ENCODE measurements around the gene YWHAB. TPM values are rescaled to one million over a fixed set of nuclear protein-coding genes. Genes with fewer than 3 reads are reported as not detected.

Gene YWHAB
- total and polyA plus RNA-seq, 3 donors from 2014 or later, result 106 to 127 (median 125) TPM

GRCh38 chr20:44943828-44944227 lies 58.3 kb downstream of the YWHAB start:
- TF ChIP-seq, protein P1, sequence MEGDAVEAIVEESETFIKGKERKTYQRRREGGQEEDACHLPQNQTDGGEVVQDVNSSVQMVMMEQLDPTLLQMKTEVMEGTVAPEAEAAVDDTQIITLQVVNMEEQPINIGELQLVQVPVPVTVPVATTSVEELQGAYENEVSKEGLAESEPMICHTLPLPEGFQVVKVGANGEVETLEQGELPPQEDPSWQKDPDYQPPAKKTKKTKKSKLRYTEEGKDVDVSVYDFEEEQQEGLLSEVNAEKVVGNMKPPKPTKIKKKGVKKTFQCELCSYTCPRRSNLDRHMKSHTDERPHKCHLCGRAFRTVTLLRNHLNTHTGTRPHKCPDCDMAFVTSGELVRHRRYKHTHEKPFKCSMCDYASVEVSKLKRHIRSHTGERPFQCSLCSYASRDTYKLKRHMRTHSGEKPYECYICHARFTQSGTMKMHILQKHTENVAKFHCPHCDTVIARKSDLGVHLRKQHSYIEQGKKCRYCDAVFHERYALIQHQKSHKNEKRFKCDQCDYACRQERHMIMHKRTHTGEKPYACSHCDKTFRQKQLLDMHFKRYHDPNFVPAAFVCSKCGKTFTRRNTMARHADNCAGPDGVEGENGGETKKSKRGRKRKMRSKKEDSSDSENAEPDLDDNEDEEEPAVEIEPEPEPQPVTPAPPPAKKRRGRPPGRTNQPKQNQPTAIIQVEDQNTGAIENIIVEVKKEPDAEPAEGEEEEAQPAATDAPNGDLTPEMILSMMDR (IDR thresholded peaks at IDR 0.05), result no peak
- TF ChIP-seq POLR2A (IDR thresholded peaks at IDR 0.05), result no peak
- intact Hi-C loops (cut with DNase I; ENCODE audit: low total_unique reads), result no loop called here
- Histone ChIP-seq H3K27me3 (no peaks in the 10 kb centered on the region), H3K4me1 (peaks cover 29% of the 10 kb centered on the region), H3K27ac (no peak overlapping the region), H3K9me3 (no peaks in the 10 kb centered on the region), H3K4me3 (no peak overlapping the region), H3K36me3 (ENCODE audit: low read depth, missing control alignments) (no peaks in the 10 kb centered on the region)
- no peak for DNase-seq
- 90 to 93% methylated on average over 4 of the region's 4 CpGs for WGBS, 2 donors

DNA sequence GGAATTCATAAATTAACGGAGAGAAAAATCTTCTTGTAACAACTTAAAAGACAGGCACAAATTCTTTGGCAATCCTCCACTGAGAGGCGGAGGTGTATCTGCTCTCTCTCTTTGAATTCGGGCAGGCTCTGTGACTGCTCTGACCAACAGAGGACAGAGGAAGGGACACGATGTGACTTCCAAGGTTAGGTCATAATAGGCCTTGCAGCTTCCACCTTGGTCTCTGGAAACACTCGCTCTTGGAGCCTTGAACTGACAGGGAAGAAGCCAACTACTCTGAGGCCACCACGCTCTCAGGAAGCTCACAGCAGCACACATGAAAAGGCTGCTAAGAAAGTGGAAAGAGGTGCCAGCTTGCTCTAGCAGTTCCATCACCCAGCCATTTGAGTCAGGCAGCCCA lies 59.8 kb downstream of the YWHAB start:
- no peaks in the 10 kb centered on the region for H3K36me3 ChIP-seq (ENCODE audit: low read depth, missing control alignments)
- H3K27ac ChIP-seq, result peak overlapping the region; percentile 47 to 67
- H3K4me1 ChIP-seq, result peaks cover 29% of the 10 kb centered on the region
- no peaks in the 10 kb centered on the region for H3K9me3 ChIP-seq
- intact Hi-C loops (cut with DNase I; ENCODE audit: low total_unique reads), result no loop called here
- 37 to 62% methylated on average over 6 of the region's 6 CpGs for WGBS, 2 donors
- no peak for TF ChIP-seq POLR2A (IDR thresholded peaks at IDR 0.05)
- TF ChIP-seq, protein P1 (IDR thresholded peaks at IDR 0.05), result no peak
- no peaks in the 10 kb centered on the region for H3K27me3 ChIP-seq
- peak; percentile 81 for DNase-seq
- H3K4me3 ChIP-seq, result no peak overlapping the region

GRCh38 chr20:44946271-44946852 lies 60.9 kb downstream of the YWHAB start:
- intact Hi-C loops (cut with DNase I; ENCODE audit: low total_unique reads), result no loop called here
- Histone ChIP-seq H3K27me3 (no peaks in the 10 kb centered on the region), H3K36me3 (ENCODE audit: low read depth, missing control alignments) (no peaks in the 10 kb centered on the region), H3K9me3 (no peaks in the 10 kb centered on the region), H3K4me3 (no peak overlapping the region), H3K4me1 (peaks cover 29% of the 10 kb centered on the region), H3K27ac (peak overlapping the region in 1 of 2 donors; percentile 67)
- WGBS, 2 donors, result 63 to 80% methylated on average over 2 of the region's 2 CpGs
- no peak for DNase-seq
- TF ChIP-seq POLR2A (IDR thresholded peaks at IDR 0.05), result no peak
- TF ChIP-seq, protein P1 (IDR thresholded peaks at IDR 0.05), result no peak

DNA sequence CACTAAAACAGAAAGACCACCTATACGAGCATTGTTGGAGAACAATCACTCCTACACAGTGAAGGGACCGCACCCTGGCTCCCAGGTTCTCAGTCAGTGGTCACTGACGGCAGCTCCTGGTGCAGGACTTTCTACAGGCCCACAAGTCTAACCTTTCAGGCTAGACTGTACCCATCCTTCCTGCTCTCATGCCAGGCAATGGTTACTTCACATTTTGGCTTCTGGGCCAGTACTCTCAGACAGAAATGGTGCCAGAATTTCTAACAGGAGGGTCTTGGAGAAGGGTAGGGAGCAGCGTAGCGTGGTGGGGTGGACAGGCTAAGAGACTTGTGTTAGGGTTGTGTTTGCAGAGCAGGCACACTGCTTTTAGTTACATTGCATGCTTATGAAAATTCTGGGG lies 62.6 kb downstream of the YWHAB start:
- TF ChIP-seq, protein P1 (IDR thresholded peaks at IDR 0.05), result no peak
- TF ChIP-seq POLR2A (IDR thresholded peaks at IDR 0.05), result no peak
- peaks cover 20% of the 10 kb centered on the region for H3K4me1 ChIP-seq
- DNase-seq, result no peak
- intact Hi-C loops (cut with DNase I; ENCODE audit: low total_unique reads), result no loop called here
- no peaks in the 10 kb centered on the region for H3K27me3 ChIP-seq
- H3K27ac ChIP-seq, result peak overlapping the region in 1 of 2 donors; percentile 52
- H3K36me3 ChIP-seq (ENCODE audit: low read depth, missing control alignments), result no peaks in the 10 kb centered on the region
- no peaks in the 10 kb centered on the region for H3K9me3 ChIP-seq
- WGBS, 2 donors, result 60 to 70% methylated on average over 5 of the region's 5 CpGs
- no peak overlapping the region for H3K4me3 ChIP-seq

DNA sequence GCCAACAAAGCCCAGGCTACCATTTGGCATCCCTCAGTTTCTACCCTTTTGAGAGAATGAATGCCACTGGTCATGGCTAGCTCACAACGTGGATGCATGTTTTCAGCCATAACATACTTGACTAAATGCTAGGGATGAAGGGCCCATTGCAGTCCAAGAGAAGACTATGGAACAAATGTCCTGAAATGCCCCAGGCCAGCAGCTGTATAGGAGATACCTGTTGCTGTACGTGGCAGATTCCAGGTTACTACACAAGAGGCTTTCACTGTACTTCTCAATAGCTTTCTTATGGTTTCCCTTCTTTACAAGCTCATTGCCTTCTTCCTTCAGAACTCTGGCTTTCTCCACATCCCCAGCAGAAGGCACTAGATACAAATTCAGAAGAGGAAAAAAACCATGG lies 63.0 kb downstream of the YWHAB start:
- peak overlapping the region; percentile 15 to 52 for H3K27ac ChIP-seq
- no peak overlapping the region for H3K4me3 ChIP-seq
- no peaks in the 10 kb centered on the region for H3K9me3 ChIP-seq
- 87 to 89% methylated on average over 2 of the region's 2 CpGs for WGBS, 2 donors
- TF ChIP-seq, protein P1 (IDR thresholded peaks at IDR 0.05), result no peak
- TF ChIP-seq POLR2A (IDR thresholded peaks at IDR 0.05), result no peak
- peaks cover 18% of the 10 kb centered on the region for H3K4me1 ChIP-seq
- H3K36me3 ChIP-seq (ENCODE audit: low read depth, missing control alignments), result no peaks in the 10 kb centered on the region
- intact Hi-C loops (cut with DNase I; ENCODE audit: low total_unique reads), result no loop called here
- DNase-seq, result no peak
- H3K27me3 ChIP-seq, result no peaks in the 10 kb centered on the region

Data from testis (tissue), 3 donors.